GM19467 (cell line): ENCODE measurements around the gene BAD.
A peak's percentile ranks its signal among the peaks of the same experiment; 100 is the strongest.
"Not testable (repeated sequence)": the region's sequence is repeated elsewhere in the genome, so short reads cannot be mapped to it uniquely, and the experiment has no call there.

ENCODE experiments used
- ATAC-seq: cut with Tn5 transposase; IDR thresholded peaks from one replicate; pipeline ENCODE4 v1.9.1; 2021; ENCODE audit warnings: mild to moderate bottlenecking, moderate library complexity; ENCODE audit not compliant: unreplicated experiment

The BAD gene

GRCh38 chr11:64315667-64316526 is 31.4 kb upstream of the BAD start:
- ATAC-seq, result not testable (repeated sequence)

GRCh38 chr11:64314805-64315561 is 30.5 kb upstream of the BAD start:
- ATAC-seq, result no peak

- ATAC-seq, result no peak
Observed at GRCh38 chr11:64314146-64314804, 29.8 kb upstream of the BAD start.

GRCh38 chr11:64313491-64314145 is 29.2 kb upstream of the BAD start:
- no peak for ATAC-seq

- ATAC-seq, result no peak
Observed at GRCh38 chr11:64312947-64313346, 28.5 kb upstream of the BAD start.

GRCh38 chr11:64307795-64308194 is 23.3 kb upstream of the BAD start:
- ATAC-seq, result not testable (repeated sequence)

GRCh38 chr11:64306876-64307622 is 22.6 kb upstream of the BAD start:
- no peak for ATAC-seq

- ATAC-seq, result no peak
Observed at GRCh38 chr11:64306563-64306875, 22.1 kb upstream of the BAD start.

DNA sequence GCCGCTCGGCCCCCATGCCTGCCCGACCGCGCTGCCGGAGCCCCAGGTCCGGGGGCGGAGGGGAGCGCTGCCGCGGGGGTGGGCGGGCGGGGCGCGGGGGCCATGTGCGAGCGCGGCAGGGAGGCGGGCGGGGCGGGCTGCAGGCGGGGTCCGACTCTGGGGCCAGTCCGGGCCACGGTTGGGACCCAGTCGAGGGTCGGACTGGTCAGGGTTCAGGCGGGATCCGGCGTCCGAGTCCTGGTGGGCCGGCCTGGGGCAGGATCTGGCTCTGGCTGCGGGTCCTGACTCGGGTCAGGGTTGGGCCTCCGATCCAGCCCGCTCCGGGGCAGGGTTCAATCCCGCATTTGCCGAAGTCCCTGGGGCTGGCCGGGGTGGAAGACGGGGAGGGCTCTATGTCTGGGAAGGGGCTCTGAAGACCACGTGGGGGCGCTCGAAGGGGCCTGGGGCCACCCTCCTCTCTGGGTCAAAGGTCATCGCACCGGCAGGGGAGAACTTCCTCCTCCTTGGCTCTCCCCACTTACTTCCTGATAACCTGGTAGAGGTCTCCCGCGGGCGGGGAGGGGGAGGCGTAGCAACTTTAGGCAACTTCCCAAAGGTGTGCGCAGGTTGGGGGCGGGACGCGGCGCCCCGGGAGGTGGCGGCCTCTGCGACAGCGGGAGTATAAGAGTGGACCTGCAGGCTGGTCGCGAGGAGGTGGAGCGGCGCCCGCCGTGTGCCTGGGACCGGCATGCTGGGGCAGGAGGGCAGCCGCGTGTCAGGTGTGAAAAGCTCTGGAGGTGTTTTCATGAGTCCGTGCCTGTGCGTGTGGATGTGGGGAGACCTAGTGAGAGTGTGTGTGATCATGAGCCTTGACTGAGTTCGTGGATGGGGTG is 21.5 kb upstream of the BAD start:
- peak; percentile 15 for ATAC-seq

DNA sequence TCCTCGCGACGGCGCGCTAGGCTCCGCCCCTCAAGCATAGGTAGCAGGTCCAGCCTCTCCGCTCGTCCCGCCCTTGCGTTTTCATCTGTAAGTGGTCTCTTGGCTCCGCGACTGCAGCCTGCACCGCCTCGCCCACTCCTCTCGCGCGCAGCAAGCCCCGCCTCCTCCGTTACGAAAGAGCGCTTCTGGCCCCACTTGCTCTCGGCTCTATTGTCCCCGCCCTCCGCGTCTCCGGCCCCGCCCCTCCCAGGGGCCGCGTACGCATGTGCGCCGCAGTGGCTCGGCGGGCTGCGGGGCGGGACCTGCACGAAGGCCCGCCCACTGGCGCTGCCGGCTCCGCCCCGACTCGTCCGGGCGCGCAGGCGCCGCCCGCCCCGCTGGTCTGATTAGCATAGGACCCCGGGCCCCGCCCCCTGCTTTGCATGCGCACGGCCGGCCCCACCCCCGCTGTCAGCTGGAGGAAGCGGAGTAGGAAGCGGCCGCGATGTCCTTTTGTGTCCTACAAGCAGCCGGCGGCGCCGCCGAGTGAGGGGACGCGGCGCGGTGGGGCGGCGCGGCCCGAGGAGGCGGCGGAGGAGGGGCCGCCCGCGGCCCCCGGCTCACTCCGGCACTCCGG is 20.7 kb upstream of the BAD start, which contains the start of gene ESRRA:
ESRRA (plus strand) TSS at position 450 of the 616 bp plus-strand sequence. CDS start 1,656 bp downstream, outside the sequence.
- peak; percentile 67 for ATAC-seq

GRCh38 chr11:64304316-64305072 is 20.0 kb upstream of the BAD start:
- ATAC-seq, result peak; percentile 32

GRCh38 chr11:64304032-64304315 is 19.5 kb upstream of the BAD start:
- ATAC-seq, result no peak

DNA sequence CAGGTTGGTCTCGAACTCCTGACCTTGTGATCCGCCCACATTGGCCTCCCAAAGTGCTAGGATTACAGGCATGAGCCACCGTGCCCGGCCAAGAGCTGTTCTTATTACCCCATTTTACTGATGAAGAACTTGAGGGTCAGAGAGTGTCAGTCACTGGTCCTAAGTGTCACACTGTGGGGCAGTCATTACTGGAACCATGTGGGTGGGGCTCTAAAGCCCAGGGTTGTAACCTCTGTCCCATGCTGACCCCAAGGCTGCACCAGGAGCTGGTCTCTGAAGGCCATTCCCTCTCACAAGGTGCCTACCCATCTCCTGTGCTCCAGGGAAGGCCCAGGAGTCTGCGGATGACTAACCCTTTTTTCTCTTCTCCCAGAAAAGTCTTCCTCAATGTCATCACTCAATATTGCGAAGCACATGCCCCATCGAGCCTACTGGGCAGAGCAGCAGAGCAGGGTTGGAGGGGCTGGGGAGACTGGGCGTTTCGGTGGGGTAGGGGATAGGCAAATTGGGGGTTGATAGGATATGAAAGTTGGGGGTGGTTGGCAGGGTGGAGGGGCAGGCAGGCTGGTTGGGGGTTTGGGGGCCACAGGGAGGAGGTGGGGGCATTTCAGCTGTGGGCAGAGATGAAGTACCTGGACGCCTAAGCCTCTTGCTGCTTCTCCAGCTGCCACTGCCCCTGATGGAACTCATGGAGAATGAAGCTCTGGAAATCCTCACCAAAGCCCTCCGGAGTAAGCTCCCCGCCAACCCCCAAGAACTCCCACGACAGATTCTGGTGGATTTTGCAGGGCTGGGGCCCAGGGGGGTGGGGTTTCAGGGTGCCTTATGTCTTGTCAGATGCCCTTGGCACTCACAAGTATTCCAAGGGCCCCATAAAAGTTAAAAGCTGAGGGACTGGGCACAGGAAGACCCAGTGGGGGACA is 18.9 kb upstream of the BAD start:
- ATAC-seq, result no peak

DNA sequence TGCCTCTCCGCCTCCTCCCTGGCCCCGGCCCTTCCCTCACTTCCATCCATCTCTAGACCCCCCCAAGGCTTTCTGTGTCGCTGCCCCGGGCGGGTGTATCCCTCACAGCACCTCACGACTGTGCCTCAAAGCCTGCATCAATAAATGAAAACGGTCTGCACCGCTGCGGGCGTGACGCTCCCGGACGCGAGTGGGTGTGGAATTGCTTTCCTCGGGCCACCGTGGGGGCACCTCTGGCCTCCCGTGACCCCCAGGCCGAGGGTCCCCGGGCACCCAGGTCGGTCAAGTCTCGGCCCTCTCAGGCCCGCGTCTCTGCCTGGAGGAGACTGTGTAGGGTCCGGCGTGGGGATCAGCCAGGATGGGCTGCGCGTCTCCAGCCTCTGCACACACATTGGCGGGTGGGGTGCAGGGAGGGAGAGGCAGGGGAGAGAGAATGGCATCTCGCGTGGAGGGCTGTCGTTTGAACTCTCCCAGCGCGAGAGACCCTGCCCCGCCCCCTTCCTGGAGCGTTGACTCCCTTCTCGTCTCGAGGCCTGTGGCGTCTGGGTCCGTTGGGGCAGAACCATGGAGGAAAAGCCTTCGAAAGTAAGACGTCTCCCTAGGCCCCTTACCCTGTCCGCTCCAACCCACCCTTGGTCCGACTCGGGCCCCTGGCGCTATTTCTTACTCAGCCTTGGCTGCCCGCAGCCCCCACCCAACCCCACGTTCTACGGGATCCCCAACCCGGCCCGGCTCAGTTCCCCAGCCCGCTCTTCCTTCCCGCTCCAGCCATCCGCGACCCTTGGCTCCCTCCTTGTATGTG is 15.6 kb upstream of the BAD start, which contains the start of gene CATSPERZ:
CATSPERZ (plus strand) TSS at position 512 of the 802 bp plus-strand sequence; CDS start at position 565, 53 bp downstream.
- ATAC-seq, result no peak

GRCh38 chr11:64298966-64299846 is 14.7 kb upstream of the BAD start:
- no peak for ATAC-seq
